DOHH2 (cell line): ENCODE measurements around the gene ST3GAL3.

ENCODE experiments used
- EZH2phosphoT487 ChIP-seq: fragments of 200-600 bp; sonication (generic); IDR thresholded peaks from 2 replicates; pipeline ENCODE4 v1.6.1; 2017; ENCODE audit warnings: borderline replicate concordance, mild to moderate bottlenecking, antibody characterized with exemption, low read length, moderate library complexity, mixed read lengths
- TF ChIP-seq, protein P1 (sequence below): fragments of 200-600 bp; sonication (generic); IDR thresholded peaks from one replicate; pipeline ENCODE4 v1.5.1; 2014; ENCODE audit warnings: antibody characterized with exemption, mild to moderate bottlenecking, low read depth, low read length; ENCODE audit not compliant: poor library complexity, severe bottlenecking

DNA sequence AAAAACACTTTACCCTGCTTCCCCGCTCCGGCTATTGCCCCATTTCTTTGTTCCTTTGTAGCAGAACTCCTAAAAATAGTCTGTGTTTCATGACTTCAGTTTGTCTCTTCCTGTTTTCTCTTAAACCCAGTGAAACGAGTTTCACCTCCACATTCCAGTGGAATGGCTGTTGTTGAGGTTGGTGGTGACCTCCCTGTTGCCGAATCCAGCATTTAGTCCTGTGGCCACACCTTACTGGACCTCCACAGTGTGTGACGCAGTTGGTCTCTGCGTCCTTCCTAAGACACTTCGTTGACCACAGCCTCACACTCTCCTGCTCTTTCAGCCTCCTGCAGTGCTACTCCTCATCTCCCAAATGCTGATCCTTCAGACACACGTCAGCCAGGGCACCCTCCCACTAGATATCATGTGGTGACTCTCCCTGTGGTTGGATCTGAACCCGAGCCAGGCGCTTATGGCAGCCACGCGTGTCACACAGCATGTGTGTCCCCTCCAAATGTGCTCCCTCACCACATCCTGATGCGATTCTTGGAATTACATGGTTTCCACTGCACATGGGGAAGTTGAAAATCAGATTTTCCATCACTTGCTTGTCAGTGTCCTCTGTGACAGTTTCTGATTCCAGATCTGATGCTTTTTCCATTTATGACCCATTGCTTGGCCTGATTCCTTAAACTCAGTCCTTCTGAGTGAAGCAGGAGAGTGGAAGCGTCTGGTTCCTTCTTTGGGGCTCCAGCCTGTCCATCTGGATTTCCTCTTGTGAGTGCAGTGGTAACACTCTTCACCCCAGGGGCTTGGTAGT, 127.1 kb downstream of the ST3GAL3 start:
- TF ChIP-seq, protein P1, sequence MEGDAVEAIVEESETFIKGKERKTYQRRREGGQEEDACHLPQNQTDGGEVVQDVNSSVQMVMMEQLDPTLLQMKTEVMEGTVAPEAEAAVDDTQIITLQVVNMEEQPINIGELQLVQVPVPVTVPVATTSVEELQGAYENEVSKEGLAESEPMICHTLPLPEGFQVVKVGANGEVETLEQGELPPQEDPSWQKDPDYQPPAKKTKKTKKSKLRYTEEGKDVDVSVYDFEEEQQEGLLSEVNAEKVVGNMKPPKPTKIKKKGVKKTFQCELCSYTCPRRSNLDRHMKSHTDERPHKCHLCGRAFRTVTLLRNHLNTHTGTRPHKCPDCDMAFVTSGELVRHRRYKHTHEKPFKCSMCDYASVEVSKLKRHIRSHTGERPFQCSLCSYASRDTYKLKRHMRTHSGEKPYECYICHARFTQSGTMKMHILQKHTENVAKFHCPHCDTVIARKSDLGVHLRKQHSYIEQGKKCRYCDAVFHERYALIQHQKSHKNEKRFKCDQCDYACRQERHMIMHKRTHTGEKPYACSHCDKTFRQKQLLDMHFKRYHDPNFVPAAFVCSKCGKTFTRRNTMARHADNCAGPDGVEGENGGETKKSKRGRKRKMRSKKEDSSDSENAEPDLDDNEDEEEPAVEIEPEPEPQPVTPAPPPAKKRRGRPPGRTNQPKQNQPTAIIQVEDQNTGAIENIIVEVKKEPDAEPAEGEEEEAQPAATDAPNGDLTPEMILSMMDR: no peak
- TF ChIP-seq EZH2phosphoT487: no peak
